Progenitor cell of endocrine pancreas (in vitro differentiated cells): Measurements from ENCODE around the gene PITPNM1. TPM values are rescaled to one million over a fixed set of nuclear protein-coding genes. Genes with fewer than 3 reads are reported as not detected.

Experiments
- DNase-seq: peaks from one replicate; pipeline ENCODE4 v3.0.0; 2021; ENCODE audit warnings: low spot score; ENCODE audit not compliant: unreplicated experiment
- H3K27ac Mint-ChIP-seq: 2 replicates; pipeline ENCODE4 v1.8.0; 2021; ENCODE audit warnings: mild to moderate bottlenecking, moderate library complexity, mixed read lengths
- H3K27me3 Mint-ChIP-seq: 2 replicates; pipeline ENCODE4 v1.8.0; 2021; ENCODE audit warnings: mixed read lengths
- H3K36me3 Mint-ChIP-seq: 2 replicates; pipeline ENCODE4 v1.8.0; 2022; ENCODE audit warnings: mixed read lengths; ENCODE audit not compliant: insufficient read depth
- H3K4me1 Mint-ChIP-seq: 2 replicates; pipeline ENCODE4 v1.8.0; 2021; ENCODE audit warnings: low read depth, mixed read lengths
- H3K4me3 Mint-ChIP-seq: 2 replicates; pipeline ENCODE4 v1.8.0; 2021; ENCODE audit warnings: low read depth, mild to moderate bottlenecking, moderate library complexity, mixed read lengths
- H3K9me3 Mint-ChIP-seq: 2 replicates; pipeline ENCODE4 v1.8.0; 2021; ENCODE audit warnings: low read depth, mixed read lengths
- CTCF ChIP-seq: fragments of 200-600 bp; sonication (generic); IDR thresholded peaks from one replicate; pipeline ENCODE4 v1.5.0; 2021; ENCODE audit warnings: antibody characterized with exemption, mild to moderate bottlenecking; ENCODE audit not compliant: unreplicated experiment
- total RNA-seq: library from RNA; stranded (reverse); gene quantifications from 2 replicates; pipeline ENCODE4 v1.2.1, GENCODE V29; 2021

The PITPNM1 gene
- total RNA-seq, 1 donor from 2014 or later = 76.3 TPM

GRCh38 chr11:67510023-67510345, 4.8 kb upstream of the PITPNM1 start:
- H3K4me3 Mint-ChIP-seq = peak overlapping the region; percentile 5
- no peaks in the 10 kb centered on the region for H3K9me3 Mint-ChIP-seq
- no peak overlapping the region for H3K27ac Mint-ChIP-seq
- no peak for TF ChIP-seq CTCF
- H3K27me3 Mint-ChIP-seq = peaks cover 31% of the 10 kb centered on the region
- H3K36me3 Mint-ChIP-seq = peaks cover 1% of the 10 kb centered on the region
- H3K4me1 Mint-ChIP-seq = peaks cover 16% of the 10 kb centered on the region
- DNase-seq = no peak

GRCh38 chr11:67508486-67509121, 3.4 kb upstream of the PITPNM1 start:
- no peak for TF ChIP-seq CTCF
- Mint-ChIP-seq H3K9me3 (no peaks in the 10 kb centered on the region), H3K36me3 (peaks cover 1% of the 10 kb centered on the region), H3K27ac (peak overlapping the region; percentile 95), H3K4me3 (peak overlapping the region; percentile 81), H3K27me3 (peaks cover 23% of the 10 kb centered on the region), H3K4me1 (peaks cover 20% of the 10 kb centered on the region)
- peak; percentile 97 for DNase-seq

GRCh38 chr11:67507864-67508485, 2.8 kb upstream of the PITPNM1 start, which contains the start of gene CDK2AP2:
Gene CDK2AP2, minus strand, starts transcription at chr11:67508162. Its CDS starts 80 bp downstream, at chr11:67508082.
- Mint-ChIP-seq H3K4me3 (peak within 1 kb of the TSS; percentile 81), H3K27me3 (peaks cover 21% of the 10 kb centered on the region), H3K4me1 (peaks cover 23% of the 10 kb centered on the region), H3K36me3 (peaks cover 2% of the 10 kb centered on the region), H3K9me3 (no peaks in the 10 kb centered on the region), H3K27ac (peak within 1 kb of the TSS; percentile 95)
- peak; percentile 97 for DNase-seq
- TF ChIP-seq CTCF = no peak

GRCh38 chr11:67507242-67507863, 2.2 kb upstream of the PITPNM1 start:
- no peak for DNase-seq
- no peaks in the 10 kb centered on the region for H3K9me3 Mint-ChIP-seq
- peak overlapping the region; percentile 95 for H3K27ac Mint-ChIP-seq
- peaks cover 4% of the 10 kb centered on the region for H3K36me3 Mint-ChIP-seq
- peaks cover 25% of the 10 kb centered on the region for H3K4me1 Mint-ChIP-seq
- H3K4me3 Mint-ChIP-seq = peak overlapping the region; percentile 81
- no peak for TF ChIP-seq CTCF
- peaks cover 21% of the 10 kb centered on the region for H3K27me3 Mint-ChIP-seq

GRCh38 chr11:67506426-67507051, 1.4 kb upstream of the PITPNM1 start:
- no peak for DNase-seq
- H3K4me3 Mint-ChIP-seq = peak overlapping the region; percentile 81
- H3K27ac Mint-ChIP-seq = peak overlapping the region; percentile 95
- peaks cover 25% of the 10 kb centered on the region for H3K4me1 Mint-ChIP-seq
- TF ChIP-seq CTCF = no peak
- peaks cover 4% of the 10 kb centered on the region for H3K36me3 Mint-ChIP-seq
- peaks cover 19% of the 10 kb centered on the region for H3K27me3 Mint-ChIP-seq
- H3K9me3 Mint-ChIP-seq = no peaks in the 10 kb centered on the region
